HEK293T (cell line): ENCODE measurements around the gene PNISR.

Source experiments
- ELF4 ChIP-seq: fragments of 450-650 bp; IDR thresholded peaks from 2 replicates; pipeline ENCODE4 v1.6.1; 2017; ENCODE audit warnings: antibody characterized with exemption
- FOXA1 ChIP-seq: fragments of 450-650 bp; IDR thresholded peaks from 2 replicates; pipeline ENCODE4 v1.6.1; 2016; ENCODE audit warnings: mild to moderate bottlenecking
- FOXM1 ChIP-seq: fragments of 450-650 bp; IDR thresholded peaks from 2 replicates; pipeline ENCODE4 v1.6.1; 2017; ENCODE audit warnings: mild to moderate bottlenecking, borderline replicate concordance
- LEF1 ChIP-seq: fragments of 450-650 bp; IDR thresholded peaks from 2 replicates; pipeline ENCODE4 v1.6.1; 2017; ENCODE audit warnings: mild to moderate bottlenecking, borderline replicate concordance
- TARDBP ChIP-seq: fragments of 450-650 bp; IDR thresholded peaks from 2 replicates; pipeline ENCODE4 v1.6.1; 2016

DNA sequence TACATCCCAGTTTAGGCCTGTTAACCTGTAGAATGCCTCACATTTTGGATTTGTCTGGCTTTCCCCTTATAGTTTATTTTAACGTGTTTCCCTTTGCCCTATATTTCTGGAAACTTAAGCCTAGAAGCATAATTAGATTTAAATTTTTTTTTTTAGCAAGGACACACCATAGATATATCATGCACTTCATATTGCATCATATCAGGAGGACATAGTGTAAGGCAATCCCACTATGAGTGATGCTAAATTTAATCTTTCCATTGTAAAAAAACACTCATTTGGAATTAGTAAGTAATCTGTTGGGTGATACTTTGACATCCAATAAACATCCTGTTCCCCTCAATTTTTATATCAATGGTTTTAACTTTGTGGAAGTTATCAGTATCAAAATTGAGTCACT is 65.3 kb downstream of the PNISR start:
- TF ChIP-seq FOXA1 (no peak), FOXM1 (no peak), TARDBP (no peak), ELF4 (no peak), LEF1 (no peak)
